ENCODE results near the gene SRXN1.

The SRXN1 gene

DNA sequence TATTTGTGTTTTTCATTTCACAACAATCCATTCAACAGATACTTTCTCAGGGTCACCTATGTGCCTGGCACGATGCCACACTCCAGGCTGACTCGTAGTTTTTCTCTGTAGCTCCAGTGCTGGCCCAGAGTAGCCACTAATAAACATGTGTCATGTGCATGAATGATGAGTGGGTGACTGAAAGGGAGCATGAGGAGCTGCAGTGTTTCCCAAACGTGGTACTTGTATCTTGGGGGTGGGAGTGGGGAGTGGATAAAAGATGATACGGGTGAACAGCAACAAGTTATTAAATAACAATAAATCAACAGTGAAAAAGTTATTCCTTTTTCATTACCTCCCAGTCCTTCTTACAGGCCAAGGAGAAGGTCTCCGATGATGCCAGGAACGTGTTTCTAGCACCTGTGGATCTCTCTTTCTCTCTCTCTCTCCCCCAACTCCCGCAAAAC is 17.1 kb downstream of the SRXN1 start:
- no peak for DNase-seq (ENCODE audit: low read depth)

DNA sequence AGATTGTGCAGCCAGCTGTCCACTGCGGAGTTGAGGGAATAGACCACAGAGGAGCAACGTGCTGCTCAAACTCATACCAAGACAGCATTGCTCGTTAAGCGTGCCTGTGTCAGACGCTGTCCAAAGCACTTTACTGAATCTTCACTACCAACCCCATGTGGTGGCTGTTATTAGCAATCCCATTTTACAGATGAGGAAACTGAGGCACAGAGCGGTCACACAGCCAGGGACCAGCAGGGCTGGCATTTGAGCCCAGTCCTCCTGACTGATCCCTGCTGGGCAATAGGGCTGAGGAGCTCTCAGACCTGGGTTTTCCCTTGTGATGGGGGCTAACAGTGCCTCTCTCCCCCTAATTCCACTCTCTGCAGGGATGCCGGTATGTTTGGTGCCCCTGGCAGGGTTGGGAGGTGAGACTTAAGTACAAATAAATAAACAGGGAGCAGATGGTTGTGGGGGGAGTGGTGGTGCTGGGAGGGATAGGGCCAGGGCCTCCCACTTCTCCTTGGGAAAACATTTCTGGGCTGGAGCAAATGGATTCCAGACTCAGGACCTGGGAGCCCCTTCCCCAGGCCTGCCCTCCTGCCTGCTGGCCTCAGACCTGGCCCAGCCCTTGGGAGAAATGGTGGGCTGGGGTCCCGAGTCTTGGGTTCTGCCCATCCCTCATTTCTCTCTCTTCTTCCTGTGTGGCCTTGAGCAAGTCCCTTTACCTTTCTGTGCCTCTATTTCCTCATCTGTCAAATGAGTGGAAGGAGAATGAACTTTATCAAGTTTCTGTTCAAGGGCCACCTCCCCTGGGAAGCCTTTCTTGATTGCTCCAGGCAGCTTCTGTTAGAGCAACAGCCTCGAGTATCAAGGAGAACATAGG is 17.7 kb downstream of the SRXN1 start:
- no peak for DNase-seq (ENCODE audit: low read depth)

DNA sequence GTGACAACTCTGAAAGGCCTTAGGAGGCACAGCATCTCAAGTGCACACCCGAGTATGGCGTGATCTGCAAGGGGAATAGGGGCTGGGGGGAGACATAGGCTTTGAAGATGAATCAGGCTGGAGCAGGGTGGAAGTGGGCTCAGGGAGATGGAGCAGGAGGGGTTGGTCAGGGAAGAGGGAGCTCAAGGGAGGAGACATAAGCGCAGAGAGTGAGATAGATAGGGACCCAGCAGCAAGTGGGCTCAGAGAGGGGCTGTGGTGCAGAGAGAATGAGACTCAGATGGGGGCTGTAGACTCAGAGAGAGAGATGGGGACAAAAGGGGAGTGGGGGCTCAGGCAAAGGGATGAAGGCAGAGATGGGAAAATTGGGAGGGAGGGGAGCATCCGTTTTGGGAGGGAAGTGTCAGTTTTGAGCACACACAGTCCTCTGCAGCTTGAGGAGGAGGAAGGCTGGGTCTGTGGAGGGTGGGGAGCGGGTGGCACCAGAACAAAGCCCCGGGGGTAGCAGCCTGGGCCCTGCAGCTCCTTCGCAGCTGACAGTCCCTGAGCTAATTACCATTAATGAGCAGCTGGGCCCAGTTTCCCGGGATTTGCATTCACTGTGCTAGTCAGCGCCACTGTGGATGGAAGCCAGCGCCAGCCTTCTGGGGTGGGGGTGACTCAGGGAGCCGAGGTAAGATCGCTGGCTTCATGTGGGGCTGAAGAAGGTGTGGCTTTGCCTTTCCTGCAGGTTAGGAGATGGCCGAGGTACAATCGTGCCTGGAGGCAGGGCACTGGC is 18.7 kb downstream of the SRXN1 start:
- no peak for DNase-seq (ENCODE audit: low read depth)

DNA sequence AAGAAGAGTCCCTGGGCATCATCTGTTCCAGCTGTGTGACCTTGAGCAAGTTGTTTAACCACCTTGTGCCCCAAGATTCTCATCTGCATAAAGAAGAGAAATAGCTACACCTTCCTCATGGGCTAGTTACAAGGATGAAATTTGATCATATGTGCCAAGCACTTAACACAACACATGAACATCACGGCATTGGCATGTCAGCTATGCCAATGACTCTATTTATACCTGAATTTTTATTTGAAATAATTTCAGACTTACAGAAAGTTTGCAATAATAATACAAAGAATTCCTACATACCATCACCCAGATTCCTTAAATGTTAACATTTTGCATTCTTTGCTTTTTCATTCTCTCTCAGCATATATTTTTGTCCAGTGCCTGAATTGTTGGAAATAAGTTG is 21.9 kb downstream of the SRXN1 start:
- DNase-seq (ENCODE audit: low read depth) = no peak

DNA sequence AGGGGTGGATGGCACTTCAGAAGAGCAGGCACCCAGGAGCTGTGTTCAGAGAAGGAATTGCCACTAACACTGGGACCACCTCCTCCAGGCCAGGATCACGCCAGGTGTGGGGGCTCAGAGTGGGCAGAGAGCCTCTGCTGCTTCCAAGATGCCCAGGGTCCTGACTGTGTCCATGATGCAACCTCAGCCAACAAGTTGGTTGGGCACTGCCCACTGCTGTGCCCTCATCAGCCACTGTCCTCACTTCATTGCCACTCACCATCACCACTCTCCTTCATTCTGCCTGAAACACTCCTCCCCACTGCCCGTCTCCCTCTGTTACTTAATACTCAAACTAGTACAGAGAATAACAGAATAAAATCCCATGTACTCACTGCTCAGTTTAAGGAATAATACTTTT is 26.4 kb downstream of the SRXN1 start:
- DNase-seq (ENCODE audit: low read depth) = no peak

DNA sequence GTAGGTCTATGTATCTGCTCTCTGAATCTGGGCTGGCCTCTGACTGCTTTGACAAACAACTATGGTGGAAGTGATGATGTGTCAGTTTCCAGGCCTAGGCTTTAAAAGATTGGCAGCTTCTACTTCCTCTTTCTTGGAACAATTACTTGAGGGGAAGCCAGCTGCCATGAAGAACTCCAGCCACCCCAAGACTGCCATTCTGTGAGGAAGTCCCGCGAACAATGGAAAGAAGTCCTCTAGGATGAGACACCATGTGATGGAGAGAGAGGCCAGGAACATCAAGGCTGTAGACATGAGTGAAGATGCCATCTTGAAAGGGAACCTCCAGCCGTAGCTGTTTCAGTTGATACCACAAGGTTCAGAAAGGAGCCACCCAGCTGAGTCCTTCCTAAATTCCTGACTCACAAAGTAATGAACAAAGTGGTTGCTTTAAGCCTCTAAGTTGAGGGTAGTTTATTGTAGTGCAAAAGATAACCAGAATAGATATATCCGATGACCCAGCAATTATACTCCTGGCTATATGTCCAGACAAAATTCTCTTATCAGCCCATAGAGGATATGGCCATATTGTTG is 27.6 kb downstream of the SRXN1 start:
- DNase-seq (ENCODE audit: low read depth) = no peak

DNA sequence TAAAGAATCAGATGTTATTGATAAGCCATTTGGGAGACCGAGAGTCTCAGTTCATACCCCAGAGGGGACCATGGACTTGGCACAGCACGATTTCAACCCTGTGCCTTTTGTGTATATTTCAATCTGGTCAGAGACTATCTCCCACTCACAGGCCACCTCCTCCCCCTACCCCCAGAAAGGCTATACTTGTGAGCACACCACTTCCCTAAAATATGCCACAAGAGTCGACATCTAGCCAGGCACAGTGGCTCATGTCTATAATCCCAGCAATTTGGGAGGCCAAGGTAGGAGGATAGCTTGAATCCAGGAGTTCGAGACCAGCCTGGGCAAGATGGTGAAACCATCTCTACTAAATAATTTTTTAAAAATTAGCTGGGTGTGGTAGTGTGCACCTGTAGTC is 29.3 kb downstream of the SRXN1 start:
- no peak for DNase-seq (ENCODE audit: low read depth)

DNA sequence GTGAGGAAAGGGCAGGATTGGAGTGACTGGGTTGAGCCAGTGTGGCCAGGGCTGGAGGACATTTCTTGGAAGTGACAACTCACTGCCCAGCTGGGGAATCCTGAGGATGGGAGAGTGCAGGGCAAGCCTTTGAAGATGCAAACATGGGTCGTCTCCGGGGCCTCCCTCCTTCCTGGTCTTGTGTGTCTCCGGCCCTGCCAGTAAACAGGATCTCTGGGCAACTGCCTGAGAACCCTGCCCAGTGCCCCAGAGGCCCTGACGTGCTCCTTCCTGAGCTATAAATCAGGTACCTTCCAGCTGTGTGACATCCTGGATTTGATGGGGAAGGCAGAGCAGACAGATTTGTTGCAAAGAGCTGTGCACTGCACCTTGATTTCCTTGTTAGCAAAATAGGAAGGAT is 30.0 kb downstream of the SRXN1 start:
- DNase-seq (ENCODE audit: low read depth) = no peak

DNA sequence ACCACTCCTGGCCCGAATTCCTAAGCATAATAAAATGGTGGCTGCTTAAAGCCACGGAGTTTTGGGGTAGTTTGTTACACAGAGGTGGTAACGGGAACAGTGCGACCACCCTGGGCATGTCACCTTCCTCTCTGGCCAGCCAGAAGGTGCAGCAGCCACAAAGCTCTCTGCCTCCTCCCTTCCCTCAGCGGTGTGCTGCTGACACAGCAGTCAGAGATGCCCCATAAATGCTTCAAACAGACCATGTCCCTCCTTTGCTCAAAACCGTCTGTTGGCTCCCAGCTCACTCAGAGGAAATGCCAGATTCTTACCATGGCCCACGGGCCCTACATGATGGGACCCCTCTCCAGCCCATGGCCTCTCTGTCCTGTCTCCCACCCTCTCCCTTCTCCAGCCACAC is 30.8 kb downstream of the SRXN1 start:
- no peak for DNase-seq (ENCODE audit: low read depth)

DNA sequence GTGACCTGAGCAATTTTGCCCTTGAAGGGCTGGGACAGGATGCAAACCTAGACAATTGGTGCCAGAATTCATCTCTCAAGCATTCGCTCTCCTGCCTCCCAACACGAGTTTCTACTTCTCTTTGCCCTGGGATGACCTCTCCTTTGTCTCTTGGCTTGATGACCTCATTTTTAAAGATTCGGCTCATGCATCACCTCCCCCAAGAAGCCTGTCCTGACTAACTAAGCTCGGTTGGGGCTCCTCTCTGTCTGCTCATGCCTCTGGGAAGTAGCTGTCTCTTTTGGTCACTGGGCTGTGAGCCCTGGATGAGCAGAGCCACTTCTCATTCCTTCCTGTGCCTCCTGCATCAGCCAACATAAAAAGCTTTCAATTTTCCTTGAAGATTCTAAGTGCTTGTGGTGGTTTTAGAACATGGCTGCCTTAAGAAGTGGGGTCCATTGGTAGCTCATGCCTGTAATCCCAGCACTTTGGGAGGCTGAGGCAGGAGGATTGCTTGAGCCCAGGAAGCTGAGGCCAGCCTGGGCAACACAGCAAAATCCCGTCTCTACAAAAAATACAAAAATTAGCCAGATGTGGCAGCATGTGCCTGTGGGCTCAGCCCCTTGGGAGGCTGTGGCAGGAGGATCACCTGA is 31.8 kb downstream of the SRXN1 start:
- no peak for DNase-seq (ENCODE audit: low read depth)

DNA sequence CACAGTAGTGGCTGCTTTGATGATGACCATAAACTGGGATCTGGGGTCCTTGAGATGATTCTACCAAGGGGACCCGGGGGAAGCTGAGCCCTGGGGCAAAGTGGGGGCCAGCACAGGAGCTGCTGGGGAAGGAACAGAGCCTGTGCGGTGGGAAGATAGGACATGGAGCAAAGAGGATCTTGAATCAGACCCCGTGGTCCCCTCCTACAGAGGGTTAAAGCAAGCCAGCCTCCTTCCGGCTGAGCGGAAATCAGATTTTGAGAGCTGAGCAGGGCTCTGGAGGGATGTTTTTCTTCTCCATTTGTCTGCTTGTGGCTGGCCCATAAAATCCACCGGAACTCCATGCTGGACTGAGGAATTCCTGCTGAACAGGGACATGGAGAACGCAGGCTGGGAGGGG is 32.8 kb downstream of the SRXN1 start:
- no peak for DNase-seq (ENCODE audit: low read depth)

DNA sequence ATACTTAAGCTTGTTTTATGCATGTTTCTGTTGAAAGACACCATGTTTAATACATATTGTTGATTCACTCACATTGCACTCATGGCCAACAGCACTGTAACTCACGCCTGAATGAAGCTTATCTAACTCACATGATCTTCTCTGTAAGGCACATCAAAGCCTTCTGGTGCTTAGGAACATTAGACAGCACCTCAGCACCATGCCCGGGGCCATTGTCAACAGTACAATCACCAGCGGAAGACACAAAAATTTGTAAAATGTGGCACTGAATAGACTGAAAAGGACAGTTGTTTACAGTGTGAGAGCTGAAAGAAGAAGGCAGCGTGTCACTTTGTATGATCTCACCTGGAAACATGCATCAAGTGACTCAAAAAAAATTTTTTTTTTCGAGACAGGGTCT is 34.0 kb downstream of the SRXN1 start:
- DNase-seq (ENCODE audit: low read depth) = no peak

DNA sequence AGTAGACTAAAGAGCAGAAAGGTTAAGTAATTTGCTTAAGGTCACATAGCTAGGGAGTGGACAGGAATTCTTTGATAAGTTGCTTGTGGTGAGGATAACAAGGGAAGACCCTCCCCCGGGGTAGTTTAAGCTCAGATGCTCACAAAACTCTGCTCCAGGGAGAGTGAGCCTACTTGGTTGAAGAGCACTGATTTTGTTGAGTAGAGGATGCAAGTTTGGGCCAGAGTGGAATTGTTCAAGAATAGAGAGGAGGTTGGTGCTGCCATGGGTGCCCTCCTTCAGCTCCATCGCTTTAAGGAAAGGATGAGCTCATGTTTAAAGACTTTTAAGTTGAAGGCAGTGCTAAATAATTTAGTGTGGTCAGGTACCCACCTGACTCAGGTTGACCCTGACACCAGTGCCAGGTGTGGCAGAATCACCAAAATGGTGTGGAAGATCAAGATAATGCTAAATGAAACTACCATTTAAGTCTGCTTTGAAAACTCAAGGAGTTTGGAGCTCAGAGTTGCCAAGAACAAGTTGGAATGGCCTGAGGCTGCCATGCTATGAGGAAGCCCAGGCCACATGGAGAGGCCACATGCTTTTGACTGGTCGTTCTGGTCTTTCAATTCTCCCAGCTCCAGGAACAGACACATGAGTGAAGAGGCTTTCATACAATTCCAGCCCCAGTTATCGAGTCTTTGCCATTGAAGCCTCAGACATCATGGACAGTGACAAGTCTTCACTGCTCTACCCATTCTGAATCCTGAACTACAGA is 34.9 kb downstream of the SRXN1 start:
- no peak for DNase-seq (ENCODE audit: low read depth)

DNA sequence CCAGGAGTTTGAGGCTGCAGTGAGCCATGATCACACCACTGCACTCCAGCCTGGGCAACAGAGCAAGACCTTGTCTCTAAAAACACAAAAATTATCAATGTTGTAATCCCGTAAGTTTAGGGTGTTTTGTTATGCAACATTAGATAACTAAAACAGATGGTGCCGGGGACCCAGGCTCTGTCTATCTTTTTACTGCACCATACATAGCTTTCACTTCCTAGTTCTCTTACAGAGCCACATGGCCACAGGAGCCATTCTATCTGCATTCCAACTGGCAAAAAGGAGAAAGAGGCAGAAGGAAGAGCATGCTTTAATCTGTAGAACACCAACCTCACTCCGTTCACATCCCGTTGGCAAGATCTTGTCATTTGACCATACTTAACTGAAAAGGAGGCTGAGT is 37.5 kb downstream of the SRXN1 start:
- no peak for DNase-seq (ENCODE audit: low read depth)

DNA sequence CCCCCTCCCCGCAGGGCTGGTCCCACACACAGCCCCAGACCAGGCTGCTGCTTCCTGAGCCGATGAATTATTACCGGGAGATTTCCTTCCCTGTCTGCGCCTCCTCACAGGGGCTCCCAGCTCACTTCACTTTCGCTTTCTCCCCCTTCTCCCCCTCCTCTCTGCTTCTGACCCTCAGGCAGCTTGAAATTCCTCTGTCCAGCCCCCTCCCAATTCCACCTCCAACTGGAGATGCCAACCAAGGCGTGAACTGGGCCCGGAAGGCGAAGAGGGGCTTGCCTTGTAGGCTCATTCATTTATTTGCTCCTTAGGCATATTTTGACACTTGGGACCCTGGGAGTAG is 41.2 kb downstream of the SRXN1 start:
- DNase-seq (ENCODE audit: low read depth) = no peak

DNA sequence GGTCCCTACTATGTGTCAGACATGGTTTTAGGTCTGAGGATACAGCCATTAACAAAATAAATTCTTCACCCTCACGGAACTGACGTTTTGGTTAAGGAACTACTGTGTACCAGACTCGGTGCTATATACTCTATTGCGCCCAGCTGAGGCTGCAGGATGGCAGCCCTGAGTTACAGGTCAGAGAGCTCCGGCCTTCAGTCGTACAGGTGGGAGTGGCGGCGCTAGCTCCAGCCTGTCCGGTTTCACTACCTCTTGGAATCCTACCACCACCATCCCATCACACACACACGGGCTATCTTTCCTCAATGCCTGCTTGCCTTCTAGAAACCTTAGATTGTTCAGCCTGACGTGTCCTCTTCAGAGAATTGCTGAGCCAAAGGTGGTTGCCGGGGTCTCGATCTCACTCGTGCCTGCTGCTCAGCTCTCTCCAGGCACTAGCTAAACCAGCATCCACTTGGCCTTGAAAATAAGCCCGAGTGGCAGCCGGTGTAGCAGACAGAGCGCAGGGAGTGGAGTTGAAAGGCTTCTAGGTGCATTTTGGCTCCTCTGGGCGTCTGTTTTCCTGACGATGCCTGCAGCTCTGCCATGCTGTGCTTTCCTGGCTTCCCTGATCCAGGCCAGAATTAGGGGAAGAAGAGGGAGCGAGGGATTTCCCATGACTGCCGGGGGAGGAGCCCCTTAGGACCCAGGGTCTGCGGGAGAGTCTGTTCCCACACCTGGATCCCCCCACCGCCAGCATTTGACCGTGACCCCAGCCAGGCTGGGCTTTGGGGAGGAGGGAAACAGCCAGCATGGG is 41.8 kb downstream of the SRXN1 start:
- no peak for DNase-seq (ENCODE audit: low read depth)

DNA sequence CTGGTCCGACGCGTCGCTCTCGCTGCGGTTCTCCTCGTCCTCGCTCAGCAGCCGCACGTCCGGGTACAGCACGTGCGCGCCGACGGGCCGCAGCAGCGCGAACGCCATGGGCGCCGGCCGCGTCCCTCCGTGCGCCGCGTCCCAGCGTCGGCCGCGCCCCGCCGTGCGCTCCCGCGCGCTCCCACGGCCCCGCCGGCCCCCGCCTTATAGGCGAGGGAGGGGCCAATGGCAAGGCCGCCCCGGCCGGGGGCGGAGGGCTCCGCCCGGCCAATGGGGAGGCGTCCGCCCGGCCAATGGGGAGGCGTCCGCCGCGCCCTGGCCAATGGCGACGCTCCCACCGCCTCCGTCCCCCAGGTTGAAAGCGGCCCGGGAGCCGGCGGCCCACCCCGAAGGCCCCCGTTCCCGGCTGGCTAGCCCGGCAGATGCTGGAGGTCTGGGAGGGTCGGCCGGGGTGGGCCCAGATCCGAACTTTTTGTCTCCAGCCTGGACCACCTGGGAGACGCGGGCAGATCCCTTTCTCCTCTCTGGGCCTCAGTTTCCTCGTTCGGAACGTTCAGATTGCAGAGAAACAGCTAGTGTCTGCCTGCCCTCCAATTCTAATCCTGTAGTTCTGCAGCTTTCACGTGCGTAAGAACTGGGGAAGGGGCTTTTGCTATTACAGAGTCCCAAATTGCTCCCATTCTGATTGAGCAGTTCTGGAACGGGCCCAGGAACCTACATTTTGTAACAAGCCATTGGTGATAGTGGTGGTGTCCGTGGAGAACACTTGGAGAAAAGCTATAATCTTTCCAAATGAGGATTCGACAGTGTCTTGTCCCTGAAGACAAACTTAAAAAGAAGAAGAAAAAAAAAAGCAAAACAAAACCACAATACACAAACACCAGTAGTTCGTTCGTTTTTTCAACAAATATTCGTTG is 42.6 kb downstream of the SRXN1 start, which contains the start of gene TCF15:
TCF15 (minus strand) TSS at position 180 of the 917 bp plus-strand sequence; CDS start at position 108, 72 bp downstream.
- DNase-seq (ENCODE audit: low read depth) = no peak

DNA sequence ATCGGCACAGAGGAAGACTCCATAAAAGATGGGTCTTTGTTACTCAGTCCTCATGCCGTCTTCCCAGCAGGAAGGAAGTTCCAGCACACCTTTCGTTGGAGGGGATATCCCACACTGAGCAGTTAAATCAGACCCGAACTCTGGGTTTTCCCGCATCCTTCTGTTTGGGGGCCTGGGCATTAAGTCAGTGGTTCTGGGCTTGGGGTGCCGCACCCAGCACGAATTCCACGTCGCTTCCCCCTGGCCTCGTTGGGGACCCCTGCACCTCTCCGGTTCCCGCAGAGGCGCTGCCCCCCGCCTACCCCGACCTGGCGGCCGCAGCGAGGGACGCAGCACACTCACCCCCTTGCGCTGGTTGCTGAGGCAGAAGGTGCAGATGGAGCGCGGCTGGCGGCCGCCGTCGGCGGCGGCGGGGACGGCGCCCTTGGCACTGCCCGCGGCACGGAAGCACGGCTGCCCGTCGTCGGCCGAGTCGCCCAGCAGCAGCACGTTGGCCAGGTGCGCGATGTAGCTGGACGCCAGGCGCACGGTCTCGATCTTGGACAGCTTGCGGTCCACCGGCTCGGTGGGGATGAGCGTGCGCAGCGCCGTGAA is 43.5 kb downstream of the SRXN1 start:
- DNase-seq (ENCODE audit: low read depth) = no peak

DNA sequence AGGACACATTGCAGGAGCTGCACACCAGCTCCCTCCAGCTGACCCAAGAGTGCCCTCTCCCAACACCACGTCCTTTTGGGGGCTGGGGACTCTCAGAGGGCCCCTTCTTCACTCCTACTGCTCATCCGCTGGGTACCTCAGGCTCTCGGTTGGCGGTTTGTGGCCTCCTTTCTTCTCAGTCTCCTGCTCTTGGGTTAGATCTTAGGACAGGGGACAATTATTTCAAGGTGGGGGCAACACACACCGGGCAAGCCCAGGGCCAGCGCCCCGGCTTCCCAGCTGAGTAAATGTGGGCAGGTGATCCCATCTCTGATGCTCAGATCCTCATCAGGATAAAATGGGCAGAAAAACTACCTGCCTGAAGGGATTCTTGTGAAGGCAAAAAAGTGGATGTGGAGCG is 44.0 kb downstream of the SRXN1 start:
- no peak for DNase-seq (ENCODE audit: low read depth)

DNA sequence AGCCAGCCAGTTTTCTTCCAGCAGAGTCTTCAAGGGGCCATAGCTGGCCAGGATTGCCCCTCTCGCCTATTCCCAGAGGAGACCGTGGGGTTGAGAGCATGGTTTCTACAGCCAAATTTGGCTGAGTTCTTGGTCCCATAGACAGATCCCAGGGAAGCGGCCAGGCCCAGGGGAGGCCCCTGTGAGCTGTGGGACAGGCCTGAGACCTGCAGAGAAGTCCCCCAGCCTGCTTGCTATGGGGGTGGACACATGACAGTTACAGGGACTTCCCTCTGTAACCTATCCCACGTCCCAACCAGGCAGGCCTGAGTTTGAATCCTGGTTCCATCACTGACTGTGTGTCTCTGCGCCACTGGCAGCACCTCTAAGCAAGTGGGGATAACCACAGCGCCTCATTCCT is 45.5 kb downstream of the SRXN1 start:
- DNase-seq (ENCODE audit: low read depth) = no peak

All from activated T-cell treated with anti-CD3 and anti-CD28 coated beads for 1 hour (primary cell).